ENCODE results near the gene NEAT1.

Gene NEAT1

GRCh38 chr11:65421794-65422632 lies 585 bp upstream of the NEAT1 start:
- CTCF ChIA-PET, result interaction anchor here (1.3 to 6.8 kb wide), 3 partner anchors 47 to 86 kb away, joined by 3 to 72 read pairs (median 4); no protein-coding TSS in a partner anchor
- no peak for TF ChIP-seq CTCF (IDR thresholded peaks at IDR 0.05; ENCODE audit: control extremely low read depth, extremely low read depth, low read depth, missing control alignments)

GRCh38 chr11:65423516-65424204 lies 1.1 kb downstream of the NEAT1 start:
- TF ChIP-seq CTCF (IDR thresholded peaks at IDR 0.05; ENCODE audit: control extremely low read depth, extremely low read depth, low read depth, missing control alignments), result no peak
- CTCF ChIA-PET, result interaction anchor here (1.1 to 1.5 kb wide), 2 partner anchors 8 to 10 kb away, joined by 3 to 6 read pairs; no protein-coding TSS in a partner anchor
- POLR2A ChIA-PET, result interaction anchor here (0.6 to 14.7 kb wide), 35 partner anchors 8 to 1546 kb away, joined by 3 to 620 read pairs (median 4); partner anchors contain the start of genes CCDC85B, DPF2, EHBP1L1 and MALAT1
- DNase-seq (ENCODE audit: extremely low spot score), result no peak

More at GRCh38 chr11:65421794-65422632, 585 bp upstream of the NEAT1 start:
- POLR2A ChIA-PET, result interaction anchor here (0.6 to 14.7 kb wide), 26 partner anchors 7 to 1896 kb away, joined by 3 to 620 read pairs (median 4); partner anchors contain the start of genes DPF2, EHBP1L1, FAM89B and FRMD8
- DNase-seq (ENCODE audit: extremely low spot score), result peak; percentile 78

- POLR2A ChIA-PET, result interaction anchor here (0.7 to 14.7 kb wide), 28 partner anchors 8 to 466 kb away, joined by 3 to 620 read pairs (median 4); partner anchors contain the start of genes CCDC85B, DPF2, MALAT1 and PCNX3
- DNase-seq (ENCODE audit: extremely low spot score), result no peak
- no peak for TF ChIP-seq CTCF (IDR thresholded peaks at IDR 0.05; ENCODE audit: control extremely low read depth, extremely low read depth, low read depth, missing control alignments)
- CTCF ChIA-PET, result interaction anchor here (1.1 to 1.5 kb wide), 2 partner anchors 9 to 11 kb away, joined by 3 to 6 read pairs; no protein-coding TSS in a partner anchor
Measured at GRCh38 chr11:65424205-65425104, 1.9 kb downstream of the NEAT1 start.

GRCh38 chr11:65425105-65425970 lies 2.7 kb downstream of the NEAT1 start:
- DNase-seq (ENCODE audit: extremely low spot score), result no peak
- TF ChIP-seq CTCF (IDR thresholded peaks at IDR 0.05; ENCODE audit: control extremely low read depth, extremely low read depth, low read depth, missing control alignments), result no peak
- ChIA-PET POLR2A (interaction anchor here (0.6 to 14.7 kb wide), 14 partner anchors 9 to 465 kb away, joined by 3 to 620 read pairs (median 4); partner anchors contain the start of genes CCDC85B and MALAT1), CTCF (interaction anchor here (1.5 kb wide), 1 partner anchor 9 kb away, joined by 6 read pairs; no protein-coding TSS in a partner anchor)

- DNase-seq (ENCODE audit: extremely low spot score), result no peak
- ChIA-PET CTCF (no interaction called here), POLR2A (interaction anchor here (0.6 to 14.7 kb wide), 7 partner anchors 10 to 121 kb away, joined by 3 to 620 read pairs (median 4); partner anchors contain the start of gene MALAT1)
- no peak for TF ChIP-seq CTCF (IDR thresholded peaks at IDR 0.05; ENCODE audit: control extremely low read depth, extremely low read depth, low read depth, missing control alignments)
Measured at GRCh38 chr11:65425971-65426838, 3.6 kb downstream of the NEAT1 start.

Measured in GM10248 (cell line).